Fibroblast of the aortic adventitia (primary cell): ENCODE measurements around the gene SLIT1. TPM values are rescaled to one million over a fixed set of nuclear protein-coding genes. Genes with fewer than 3 reads are reported as not detected.

ENCODE experiments used
- DNase-seq: peaks from one replicate; pipeline ENCODE4 v3.0.0-alpha.2; 2010; ENCODE audit warnings: low read depth
- H3K4me3 ChIP-seq: 2 replicates; pipeline ENCODE4 v1.5.1; 2011; ENCODE audit warnings: low read depth, mild to moderate bottlenecking, control low read depth, low read length, moderate library complexity
- CTCF ChIP-seq: IDR thresholded peaks from 2 replicates; pipeline ENCODE4 v1.5.1; 2011; ENCODE audit warnings: mild to moderate bottlenecking, low read length, control low read depth, inconsistent platforms; ENCODE audit not compliant: insufficient read depth
- total RNA-seq: library from RNA; depleted of rRNA; stranded (reverse); fragments of >200 nt; gene quantifications from 2 replicates; pipeline ENCODE4 v1.2.3, GENCODE V29; 2012; ENCODE audit warnings: low replicate concordance

The SLIT1 gene
- total RNA-seq, 1 donor = 0.09 TPM

GRCh38 chr10:97204826-97205679 is 19.3 kb upstream of the SLIT1 start:
- TF ChIP-seq CTCF = no peak
- no peak for DNase-seq

GRCh38 chr10:97203220-97203619 is 17.5 kb upstream of the SLIT1 start:
- no peak for TF ChIP-seq CTCF
- no peak overlapping the region for H3K4me3 ChIP-seq
- no peak for DNase-seq

More at GRCh38 chr10:97204826-97205679, 19.3 kb upstream of the SLIT1 start:
- H3K4me3 ChIP-seq = no peak overlapping the region

- no peak for TF ChIP-seq CTCF
- H3K4me3 ChIP-seq = no peak overlapping the region
- DNase-seq = no peak
These were observed 14.9 kb upstream of the SLIT1 start for GRCh38 chr10:97200616-97201015.

- DNase-seq = no peak
- H3K4me3 ChIP-seq = no peak overlapping the region
- TF ChIP-seq CTCF = no peak
These were observed 13.4 kb upstream of the SLIT1 start for GRCh38 chr10:97199152-97199551.

GRCh38 chr10:97197030-97197500 is 11.3 kb upstream of the SLIT1 start:
- H3K4me3 ChIP-seq = no peak overlapping the region
- DNase-seq = no peak
- TF ChIP-seq CTCF = no peak

- DNase-seq = peak; percentile 47
- peak; percentile 71 for TF ChIP-seq CTCF
- peak overlapping the region; percentile 56 for H3K4me3 ChIP-seq
These were observed 10.7 kb upstream of the SLIT1 start for GRCh38 chr10:97196223-97197029.
